CD4-positive, alpha-beta memory T cell (primary cell): ENCODE data around the gene MARCHF9. TPM values are rescaled to one million over a fixed set of nuclear protein-coding genes. Genes with fewer than 3 reads are reported as not detected.
A peak's percentile ranks its signal among the peaks of the same experiment; 100 is the strongest.

ENCODE experiments used
- CTCF ChIA-PET: fragments of 350-600 bp; sonication (Branson Sonifier 250); formaldehyde crosslinking; loops from one replicate; lab custom pipeline; 2021; ENCODE audit warnings: inconsistent platforms; ENCODE audit not compliant: partially characterized antibody; lab: Charles Lee
- POLR2A ChIA-PET: fragments of 350-600 bp; sonication (Branson Sonifier 250); formaldehyde crosslinking; loops from one replicate; lab custom pipeline; 2021; ENCODE audit not compliant: partially characterized antibody; lab: Charles Lee
- DNase-seq, 5 donors: peaks; one replicate each; pipeline versions ENCODE4 v3.0.0 to v3.0.0-alpha.2; 2020 to 2022; ENCODE audit warnings: mixed read lengths in 1 of 5
- H3K27ac ChIP-seq: one replicate; pipeline ENCODE4 v1.7.0; 2013; ENCODE audit warnings: low read depth, low read length
- H3K27me3 ChIP-seq: 2 replicates; pipeline ENCODE4 v1.7.0; 2013; ENCODE audit warnings: mild to moderate bottlenecking, low read length, moderate library complexity; ENCODE audit not compliant: insufficient read depth
- H3K36me3 ChIP-seq: 2 replicates; pipeline ENCODE4 v1.7.0; 2013; ENCODE audit warnings: mild to moderate bottlenecking, low read length, moderate library complexity; ENCODE audit not compliant: insufficient read depth
- H3K4me1 ChIP-seq: 2 replicates; pipeline ENCODE4 v1.7.0; 2013; ENCODE audit warnings: mild to moderate bottlenecking, low read length, moderate library complexity; ENCODE audit not compliant: insufficient read depth
- H3K4me3 ChIP-seq, 2 donors: one replicate each; pipeline ENCODE4 v1.7.0; 2013; ENCODE audit warnings: low read length in 2 of 2, mild to moderate bottlenecking in 1 of 2
- H3K9me3 ChIP-seq, 2 donors: one replicate each; pipeline ENCODE4 v1.7.0; 2013; ENCODE audit warnings: low read length in 2 of 2, control low read depth in 1 of 2; ENCODE audit not compliant: control insufficient read depth in 1 of 2
- H3K27ac Mint-ChIP-seq, 7 donors: one replicate each; pipeline ENCODE4 v1.8.0; 2020 to 2021; ENCODE audit warnings: mixed read lengths in 7 of 7, mild to moderate bottlenecking in 6 of 7, inconsistent platforms in 3 of 7, moderate library complexity in 3 of 7
- H3K27me3 Mint-ChIP-seq, 2 donors: one replicate each; pipeline ENCODE4 v1.8.0; 2020 to 2021; ENCODE audit warnings: mixed read lengths in 2 of 2
- H3K36me3 Mint-ChIP-seq, 2 donors: one replicate each; pipeline ENCODE4 v1.8.0; 2020 to 2021; ENCODE audit warnings: mixed read lengths in 2 of 2, inconsistent platforms in 1 of 2, mild to moderate bottlenecking in 1 of 2
- H3K4me1 Mint-ChIP-seq, 4 donors: one replicate each; pipeline ENCODE4 v1.8.0; 2020 to 2021; ENCODE audit warnings: mixed read lengths in 4 of 4, mild to moderate bottlenecking in 1 of 4
- H3K4me3 Mint-ChIP-seq, 8 donors: one replicate each; pipeline ENCODE4 v1.8.0; 2020 to 2021; ENCODE audit warnings: mixed read lengths in 8 of 8, mild to moderate bottlenecking in 7 of 8, moderate library complexity in 6 of 8, inconsistent platforms in 3 of 8
- H3K9me3 Mint-ChIP-seq, 8 donors: one replicate each; pipeline ENCODE4 v1.8.0; 2020 to 2021; ENCODE audit warnings: mixed read lengths in 8 of 8, mild to moderate bottlenecking in 5 of 8, inconsistent platforms in 3 of 8, moderate library complexity in 1 of 8
- intact Hi-C: fragments of 100-400 bp; cut with micrococcal nuclease; formaldehyde crosslinking; loops from one replicate; pipeline ENCODE4 v1.15.1; 2023
- polyA plus RNA-seq, 2 donors: library from polyadenylated mRNA; unstranded; fragments of 300-500 nt; fragmentation: Illumina TruSeq; gene quantifications; one replicate each; pipeline ENCODE4 v1.2.3, GENCODE V29; 2021
- total RNA-seq, 2 experiments: library from RNA; stranded (reverse); gene quantifications; one replicate each; pipeline ENCODE4 v1.2.3, GENCODE V29; 2021

The MARCHF9 gene
- total and polyA plus RNA-seq, 4 experiments from 2014 or later: 3.7 to 62.8 (median 33.5) TPM

DNA sequence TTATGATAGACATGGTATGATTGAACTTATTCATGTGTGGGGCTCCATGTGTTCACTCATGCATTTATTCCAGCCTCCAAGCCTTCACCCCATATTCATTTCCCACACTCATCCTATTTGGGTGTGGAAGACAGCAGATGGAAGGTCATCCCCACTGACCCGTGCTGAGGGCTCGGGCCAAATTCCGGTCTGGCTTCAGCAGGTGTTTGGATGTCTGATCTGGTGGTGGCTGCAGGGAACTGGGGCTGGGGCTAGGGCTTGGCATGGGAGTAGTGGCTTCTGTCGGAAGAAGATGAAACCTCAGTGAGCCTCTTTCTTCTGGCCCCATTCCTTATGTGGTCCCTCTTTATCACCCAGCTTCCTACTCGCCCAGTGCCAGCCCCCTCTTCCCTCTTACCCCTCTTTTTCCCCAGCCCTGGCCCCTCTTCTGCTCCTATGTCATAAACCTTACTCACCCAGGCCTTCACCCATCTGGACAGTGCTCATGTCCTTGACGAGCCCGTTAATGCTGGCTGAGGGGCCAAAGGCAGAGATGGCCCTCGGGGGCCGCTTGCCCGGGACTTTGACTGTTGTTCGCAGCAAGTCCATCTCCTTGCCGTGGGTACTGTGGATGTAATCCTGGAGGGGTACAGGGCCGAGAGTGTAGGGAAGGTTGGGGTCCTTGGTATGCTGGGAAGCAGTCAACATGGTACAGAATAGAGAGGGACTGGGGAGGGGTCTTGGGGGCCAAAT lies 24.4 kb upstream of the MARCHF9 start:
- peaks cover 86% of the 10 kb centered on the region for H3K36me3 ChIP-seq
- no peak overlapping the region for H3K27ac ChIP-seq
- intact Hi-C loops: no loop called here
- no peaks in the 10 kb centered on the region for H3K27me3 ChIP-seq
- H3K4me1 Mint-ChIP-seq: peaks cover 10 to 18% (median 13%) of the 10 kb centered on the region in 4 donors
- no peak overlapping the region for H3K4me3 Mint-ChIP-seq
- POLR2A ChIA-PET: interaction anchor here (1.9 to 3.1 kb wide), 2 partner anchors 11 to 14 kb away, joined by 5 to 16 read pairs; partner anchors contain the start of gene TSPAN31
- no peak overlapping the region for H3K4me3 ChIP-seq
- no peak for DNase-seq
- H3K27ac Mint-ChIP-seq: peak overlapping the region in 6 of 7 donors; percentile 11 to 81 (median 26)
- H3K4me1 ChIP-seq: no peaks in the 10 kb centered on the region
- CTCF ChIA-PET: interaction anchor here (1.9 kb wide), 1 partner anchor 26 kb away, joined by 4 read pairs; no protein-coding TSS in a partner anchor
- no peaks in the 10 kb centered on the region for H3K9me3 ChIP-seq
- peaks cover 49 to 75% of the 10 kb centered on the region in 2 donors for H3K36me3 Mint-ChIP-seq
- no peaks in the 10 kb centered on the region for H3K9me3 Mint-ChIP-seq
- H3K27me3 Mint-ChIP-seq: no peaks in the 10 kb centered on the region

DNA sequence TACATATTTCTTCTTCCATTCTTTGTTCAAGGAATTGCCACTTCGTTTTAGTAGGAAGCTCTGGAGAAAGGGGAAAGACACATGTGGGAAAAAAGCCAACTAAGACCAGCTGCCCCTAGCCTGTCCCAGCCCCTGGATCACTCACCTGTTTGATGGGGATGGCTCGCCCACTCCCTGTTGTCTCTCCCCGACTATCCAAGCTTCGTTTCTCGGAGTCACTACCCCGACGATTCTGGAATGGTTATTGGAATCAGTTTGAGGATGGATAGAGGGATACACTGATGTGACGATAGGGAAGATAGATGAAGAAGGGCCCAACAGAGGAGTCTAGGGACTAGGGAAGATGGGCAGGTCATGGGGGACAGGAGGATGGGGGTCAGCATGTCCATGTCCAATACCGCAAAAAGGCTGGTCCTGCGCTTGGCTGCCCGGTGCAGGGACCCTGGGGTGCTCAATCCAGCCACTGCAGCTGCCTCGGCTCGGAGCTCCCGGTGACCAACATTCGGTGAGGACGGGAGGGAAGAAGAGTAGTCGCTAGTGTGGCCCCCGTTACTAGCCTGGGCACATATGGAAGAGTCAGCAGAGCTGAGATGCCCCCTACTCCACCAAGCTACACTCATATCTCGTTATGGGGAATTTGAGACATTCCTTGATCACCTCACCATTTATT lies 23.4 kb upstream of the MARCHF9 start:
- Mint-ChIP-seq H3K27me3 (no peaks in the 10 kb centered on the region), H3K27ac (peak overlapping the region in 2 of 7 donors; percentile 23 to 61), H3K36me3 (peaks cover 49 to 77% of the 10 kb centered on the region in 2 donors), H3K9me3 (peaks cover 0 to 1% (median 0%) of the 10 kb centered on the region in 8 donors), H3K4me1 (peaks cover 12 to 19% (median 15%) of the 10 kb centered on the region in 4 donors), H3K4me3 (no peak overlapping the region)
- Histone ChIP-seq H3K27ac (no peak overlapping the region), H3K4me3 (no peak overlapping the region), H3K9me3 (no peaks in the 10 kb centered on the region), H3K27me3 (no peaks in the 10 kb centered on the region), H3K4me1 (peaks cover 2% of the 10 kb centered on the region), H3K36me3 (peaks cover 84% of the 10 kb centered on the region)
- POLR2A ChIA-PET: interaction anchor here (0.6 to 1.9 kb wide), 6 partner anchors 9 to 50 kb away, joined by 3 to 6 read pairs (median 3); partner anchors contain the start of gene TSPAN31
- CTCF ChIA-PET: interaction anchor here (0.5 to 2.7 kb wide), 3 partner anchors 10 to 87 kb away, joined by 3 to 9 read pairs (median 4); no protein-coding TSS in a partner anchor
- intact Hi-C loops: no loop called here
- no peak for DNase-seq

- Mint-ChIP-seq H3K36me3 (peaks cover 51 to 79% of the 10 kb centered on the region in 2 donors), H3K27ac (peak overlapping the region in 4 of 7 donors; percentile 7 to 86 (median 74))
- no peak overlapping the region for H3K27ac ChIP-seq
Measured at GRCh38 chr12:57732270-57732669, 22.6 kb upstream of the MARCHF9 start.

GRCh38 chr12:57732726-57733593 lies 21.9 kb upstream of the MARCHF9 start:
- peaks cover 16 to 23% (median 20%) of the 10 kb centered on the region in 4 donors for H3K4me1 Mint-ChIP-seq
- H3K27ac ChIP-seq: no peak overlapping the region
- intact Hi-C loops: no loop called here
- peaks cover 79% of the 10 kb centered on the region for H3K36me3 ChIP-seq
- H3K36me3 Mint-ChIP-seq: peaks cover 47 to 75% of the 10 kb centered on the region in 2 donors
- no peaks in the 10 kb centered on the region for H3K27me3 ChIP-seq
- ChIA-PET POLR2A (interaction anchor here (1.3 to 1.7 kb wide), 2 partner anchors 11 to 13 kb away, joined by 3 to 5 read pairs; no protein-coding TSS in a partner anchor), CTCF (interaction anchor here (2.7 kb wide), 1 partner anchor 9 kb away, joined by 9 read pairs; no protein-coding TSS in a partner anchor)
- peaks cover 8% of the 10 kb centered on the region for H3K4me1 ChIP-seq
- DNase-seq: no peak
- peaks cover 0 to 1% (median 0%) of the 10 kb centered on the region in 8 donors for H3K9me3 Mint-ChIP-seq
- no peaks in the 10 kb centered on the region for H3K27me3 Mint-ChIP-seq
- H3K4me3 ChIP-seq: no peak overlapping the region
- H3K27ac Mint-ChIP-seq: peak overlapping the region in 4 of 7 donors; percentile 22 to 75 (median 70)
- H3K9me3 ChIP-seq: no peaks in the 10 kb centered on the region
- no peak overlapping the region for H3K4me3 Mint-ChIP-seq

More at GRCh38 chr12:57732270-57732669, 22.6 kb upstream of the MARCHF9 start:
- Mint-ChIP-seq H3K4me1 (peaks cover 16 to 23% (median 20%) of the 10 kb centered on the region in 4 donors), H3K4me3 (peak overlapping the region in 1 of 8 donors; percentile 27), H3K27me3 (no peaks in the 10 kb centered on the region), H3K9me3 (peaks cover 0 to 1% (median 0%) of the 10 kb centered on the region in 8 donors)
- peaks cover 8% of the 10 kb centered on the region for H3K4me1 ChIP-seq
- H3K9me3 ChIP-seq: no peaks in the 10 kb centered on the region
- intact Hi-C loops: no loop called here
- ChIA-PET POLR2A (interaction anchor here (1.0 to 1.7 kb wide), 5 partner anchors 9 to 49 kb away, joined by 3 to 6 read pairs (median 3); no protein-coding TSS in a partner anchor), CTCF (interaction anchor here (1.9 to 2.7 kb wide), 2 partner anchors 9 to 24 kb away, joined by 4 to 9 read pairs; no protein-coding TSS in a partner anchor)
- peaks cover 85% of the 10 kb centered on the region for H3K36me3 ChIP-seq
- no peak overlapping the region for H3K4me3 ChIP-seq
- no peak for DNase-seq
- H3K27me3 ChIP-seq: no peaks in the 10 kb centered on the region

GRCh38 chr12:57733928-57734327 lies 21.0 kb upstream of the MARCHF9 start:
- peaks cover 42 to 69% of the 10 kb centered on the region in 2 donors for H3K36me3 Mint-ChIP-seq
- H3K27ac Mint-ChIP-seq: peak overlapping the region in 3 of 7 donors; percentile 30 to 92 (median 53)
- H3K9me3 ChIP-seq: no peaks in the 10 kb centered on the region
- H3K27me3 Mint-ChIP-seq: no peaks in the 10 kb centered on the region
- peaks cover 12% of the 10 kb centered on the region for H3K4me1 ChIP-seq
- no peak overlapping the region for H3K4me3 ChIP-seq
- H3K9me3 Mint-ChIP-seq: peaks cover 0 to 1% (median 0%) of the 10 kb centered on the region in 8 donors
- no peak overlapping the region for H3K4me3 Mint-ChIP-seq
- H3K4me1 Mint-ChIP-seq: peaks cover 16 to 25% (median 20%) of the 10 kb centered on the region in 4 donors
- POLR2A ChIA-PET: interaction anchor here (1.1 to 1.7 kb wide), 3 partner anchors 11 to 14 kb away, joined by 4 to 6 read pairs (median 5); no protein-coding TSS in a partner anchor
- DNase-seq: peak in 1 of 5 donors; percentile 13
- peaks cover 72% of the 10 kb centered on the region for H3K36me3 ChIP-seq
- H3K27ac ChIP-seq: no peak overlapping the region
- no peaks in the 10 kb centered on the region for H3K27me3 ChIP-seq
- CTCF ChIA-PET: interaction anchor here (2.7 kb wide), 1 partner anchor 8 kb away, joined by 9 read pairs; no protein-coding TSS in a partner anchor
- intact Hi-C loops: no loop called here

- H3K36me3 Mint-ChIP-seq: peaks cover 44 to 70% of the 10 kb centered on the region in 2 donors
- peaks cover 67% of the 10 kb centered on the region for H3K36me3 ChIP-seq
Measured at GRCh38 chr12:57734591-57734990, 20.3 kb upstream of the MARCHF9 start.

More at GRCh38 chr12:57734591-57734990, 20.3 kb upstream of the MARCHF9 start:
- Histone ChIP-seq H3K9me3 (no peaks in the 10 kb centered on the region), H3K4me3 (no peak overlapping the region), H3K4me1 (peaks cover 19% of the 10 kb centered on the region), H3K27me3 (no peaks in the 10 kb centered on the region), H3K27ac (no peak overlapping the region)
- no peak for DNase-seq
- POLR2A ChIA-PET: interaction anchor here (1.1 to 1.3 kb wide), 2 partner anchors 12 to 13 kb away, joined by 4 to 6 read pairs; no protein-coding TSS in a partner anchor
- intact Hi-C loops: no loop called here
- no peak overlapping the region for H3K4me3 Mint-ChIP-seq
- peaks cover 0 to 1% (median 0%) of the 10 kb centered on the region in 8 donors for H3K9me3 Mint-ChIP-seq
- CTCF ChIA-PET: no interaction called here
- peak overlapping the region; percentile 49 to 92 (median 75) for H3K27ac Mint-ChIP-seq
- H3K27me3 Mint-ChIP-seq: no peaks in the 10 kb centered on the region
- H3K4me1 Mint-ChIP-seq: peaks cover 18 to 31% (median 24%) of the 10 kb centered on the region in 4 donors
